Measurements from ENCODE around the gene TAPT1. TPM values are rescaled to one million over a fixed set of nuclear protein-coding genes. Genes with fewer than 3 reads are reported as not detected.

TAPT1 gene
- total and polyA plus RNA-seq, 2 of the 13 experiments (the other 11 are each of a cell fraction or from before 2014, with no cell fraction given): 24.5 to 25.3 TPM

DNA sequence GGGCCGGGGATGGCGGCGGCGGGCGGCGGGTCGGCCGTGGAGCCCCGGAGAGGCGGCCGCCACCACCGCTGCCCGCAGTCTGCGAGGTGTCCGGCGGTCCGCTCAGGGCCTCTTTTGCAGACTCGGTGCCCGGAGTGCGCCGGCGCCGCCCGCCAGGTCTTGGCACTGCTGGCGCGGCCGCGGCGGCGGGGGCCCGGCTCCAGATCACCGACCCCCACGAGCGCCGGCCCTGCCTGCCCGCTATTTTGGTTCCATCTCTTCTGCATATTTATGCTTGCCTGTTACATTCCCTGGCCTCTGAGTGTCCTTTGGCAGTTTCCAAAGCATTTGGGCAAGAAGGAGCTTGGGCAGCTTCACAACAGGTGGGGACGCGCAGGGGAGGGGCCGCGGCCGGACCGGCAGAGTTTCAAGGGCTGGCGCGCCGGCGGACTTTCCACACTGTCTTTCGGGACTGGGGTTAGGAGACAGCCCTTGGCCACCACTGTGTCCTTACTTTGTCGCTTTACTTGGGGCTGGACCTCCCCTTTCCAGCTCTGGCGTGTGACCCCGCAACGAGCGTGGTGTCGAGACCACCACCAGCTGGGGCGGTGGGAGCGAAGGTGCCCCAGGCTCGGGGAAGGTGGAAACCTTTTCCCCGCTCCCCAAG, 668 bp upstream of the TAPT1 start (continued):
- TF ChIP-seq, protein P1, sequence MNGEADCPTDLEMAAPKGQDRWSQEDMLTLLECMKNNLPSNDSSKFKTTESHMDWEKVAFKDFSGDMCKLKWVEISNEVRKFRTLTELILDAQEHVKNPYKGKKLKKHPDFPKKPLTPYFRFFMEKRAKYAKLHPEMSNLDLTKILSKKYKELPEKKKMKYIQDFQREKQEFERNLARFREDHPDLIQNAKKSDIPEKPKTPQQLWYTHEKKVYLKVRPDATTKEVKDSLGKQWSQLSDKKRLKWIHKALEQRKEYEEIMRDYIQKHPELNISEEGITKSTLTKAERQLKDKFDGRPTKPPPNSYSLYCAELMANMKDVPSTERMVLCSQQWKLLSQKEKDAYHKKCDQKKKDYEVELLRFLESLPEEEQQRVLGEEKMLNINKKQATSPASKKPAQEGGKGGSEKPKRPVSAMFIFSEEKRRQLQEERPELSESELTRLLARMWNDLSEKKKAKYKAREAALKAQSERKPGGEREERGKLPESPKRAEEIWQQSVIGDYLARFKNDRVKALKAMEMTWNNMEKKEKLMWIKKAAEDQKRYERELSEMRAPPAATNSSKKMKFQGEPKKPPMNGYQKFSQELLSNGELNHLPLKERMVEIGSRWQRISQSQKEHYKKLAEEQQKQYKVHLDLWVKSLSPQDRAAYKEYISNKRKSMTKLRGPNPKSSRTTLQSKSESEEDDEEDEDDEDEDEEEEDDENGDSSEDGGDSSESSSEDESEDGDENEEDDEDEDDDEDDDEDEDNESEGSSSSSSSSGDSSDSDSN (CRISPR knock-in tag; IDR thresholded peaks at IDR 0.05): peak; percentile 70
- TF ChIP-seq, protein P2, sequence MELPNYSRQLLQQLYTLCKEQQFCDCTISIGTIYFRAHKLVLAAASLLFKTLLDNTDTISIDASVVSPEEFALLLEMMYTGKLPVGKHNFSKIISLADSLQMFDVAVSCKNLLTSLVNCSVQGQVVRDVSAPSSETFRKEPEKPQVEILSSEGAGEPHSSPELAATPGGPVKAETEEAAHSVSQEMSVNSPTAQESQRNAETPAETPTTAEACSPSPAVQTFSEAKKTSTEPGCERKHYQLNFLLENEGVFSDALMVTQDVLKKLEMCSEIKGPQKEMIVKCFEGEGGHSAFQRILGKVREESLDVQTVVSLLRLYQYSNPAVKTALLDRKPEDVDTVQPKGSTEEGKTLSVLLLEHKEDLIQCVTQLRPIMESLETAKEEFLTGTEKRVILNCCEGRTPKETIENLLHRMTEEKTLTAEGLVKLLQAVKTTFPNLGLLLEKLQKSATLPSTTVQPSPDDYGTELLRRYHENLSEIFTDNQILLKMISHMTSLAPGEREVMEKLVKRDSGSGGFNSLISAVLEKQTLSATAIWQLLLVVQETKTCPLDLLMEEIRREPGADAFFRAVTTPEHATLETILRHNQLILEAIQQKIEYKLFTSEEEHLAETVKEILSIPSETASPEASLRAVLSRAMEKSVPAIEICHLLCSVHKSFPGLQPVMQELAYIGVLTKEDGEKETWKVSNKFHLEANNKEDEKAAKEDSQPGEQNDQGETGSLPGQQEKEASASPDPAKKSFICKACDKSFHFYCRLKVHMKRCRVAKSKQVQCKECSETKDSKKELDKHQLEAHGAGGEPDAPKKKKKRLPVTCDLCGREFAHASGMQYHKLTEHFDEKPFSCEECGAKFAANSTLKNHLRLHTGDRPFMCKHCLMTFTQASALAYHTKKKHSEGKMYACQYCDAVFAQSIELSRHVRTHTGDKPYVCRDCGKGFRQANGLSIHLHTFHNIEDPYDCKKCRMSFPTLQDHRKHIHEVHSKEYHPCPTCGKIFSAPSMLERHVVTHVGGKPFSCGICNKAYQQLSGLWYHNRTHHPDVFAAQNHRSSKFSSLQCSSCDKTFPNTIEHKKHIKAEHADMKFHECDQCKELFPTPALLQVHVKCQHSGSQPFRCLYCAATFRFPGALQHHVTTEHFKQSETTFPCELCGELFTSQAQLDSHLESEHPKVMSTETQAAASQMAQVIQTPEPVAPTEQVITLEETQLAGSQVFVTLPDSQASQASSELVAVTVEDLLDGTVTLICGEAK (IDR thresholded peaks at IDR 0.05): no peak
- TF ChIP-seq, protein P2 (CRISPR knock-in tag; IDR thresholded peaks at IDR 0.05): peak; percentile 12; the same call in 1 of the 2 replicates
- no peak for TF ChIP-seq ARNT2 (CRISPR knock-in tag; IDR thresholded peaks at IDR 0.05; ENCODE audit: low read depth)
- TF ChIP-seq HNRNPH1 (optimal IDR thresholded peaks at IDR 0.05; ENCODE audit: low read depth, low read length): no peak
- TF ChIP-seq SALL1 (CRISPR knock-in tag; IDR thresholded peaks at IDR 0.05): peak; percentile 22; the same call in 1 of the 2 replicates
- no peak for TF ChIP-seq PPARG (CRISPR knock-in tag; conservative IDR thresholded peaks at IDR 0.05)
- TF ChIP-seq ZSCAN9 (CRISPR knock-in tag; IDR thresholded peaks at IDR 0.05; ENCODE audit: borderline replicate concordance): no peak
- no peak for TF ChIP-seq ZNF766 (CRISPR knock-in tag; IDR thresholded peaks at IDR 0.05; ENCODE audit: borderline replicate concordance)
- no peak for TF ChIP-seq KAT2B (IDR thresholded peaks at IDR 0.05; ENCODE audit: borderline replicate concordance, low read depth, low read length)
- TF ChIP-seq, protein P3, sequence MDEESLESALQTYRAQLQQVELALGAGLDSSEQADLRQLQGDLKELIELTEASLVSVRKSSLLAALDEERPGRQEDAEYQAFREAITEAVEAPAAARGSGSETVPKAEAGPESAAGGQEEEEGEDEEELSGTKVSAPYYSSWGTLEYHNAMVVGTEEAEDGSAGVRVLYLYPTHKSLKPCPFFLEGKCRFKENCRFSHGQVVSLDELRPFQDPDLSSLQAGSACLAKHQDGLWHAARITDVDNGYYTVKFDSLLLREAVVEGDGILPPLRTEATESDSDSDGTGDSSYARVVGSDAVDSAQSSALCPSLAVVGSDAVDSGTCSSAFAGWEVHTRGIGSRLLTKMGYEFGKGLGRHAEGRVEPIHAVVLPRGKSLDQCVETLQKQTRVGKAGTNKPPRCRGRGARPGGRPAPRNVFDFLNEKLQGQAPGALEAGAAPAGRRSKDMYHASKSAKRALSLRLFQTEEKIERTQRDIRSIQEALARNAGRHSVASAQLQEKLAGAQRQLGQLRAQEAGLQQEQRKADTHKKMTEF (CRISPR knock-in tag; IDR thresholded peaks at IDR 0.05): peak; percentile 25; the same call in 1 of the 2 replicates
- 0 out of 2 replicates have a peak, but pooled peaks have one; percentile 33 for TF ChIP-seq ZFP41 (CRISPR knock-in tag; IDR thresholded peaks at IDR 0.05; ENCODE audit: borderline replicate concordance)
- peak; percentile 35; the same call in 1 of the 2 replicates for TF ChIP-seq HDAC1 (CRISPR knock-in tag; IDR thresholded peaks at IDR 0.05)
- TF ChIP-seq XRCC5 (optimal IDR thresholded peaks at IDR 0.05; ENCODE audit: low read length): no peak
- no peak; the same call in 1 of the 2 replicates for TF ChIP-seq KDM5B (CRISPR knock-in tag; IDR thresholded peaks at IDR 0.05; ENCODE audit: borderline replicate concordance)
- peak; percentile 67; the same call in 1 of the 2 replicates for TF ChIP-seq SRY (CRISPR knock-in tag; IDR thresholded peaks at IDR 0.05)

Data from HepG2 (cell line).